GM21526 (cell line): ENCODE results near the gene IFI44L.

Experiments
- ATAC-seq: cut with Tn5 transposase; IDR thresholded peaks from one replicate; pipeline ENCODE4 v1.9.1; 2021; ENCODE audit warnings: moderate library complexity; ENCODE audit not compliant: unreplicated experiment, low FRiP score

Gene IFI44L

GRCh38 chr1:78619803-78620579 lies at the start of gene IFI44L:
TSS of gene IFI44L (plus strand) at chr1:78620448. CDS start at chr1:78627916, 7,468 bp downstream.
- ATAC-seq, result peak; percentile 36

GRCh38 chr1:78570539-78570938 lies 49.7 kb upstream of the IFI44L start:
- no peak for ATAC-seq

GRCh38 chr1:78577257-78578100 lies 42.8 kb upstream of the IFI44L start:
- ATAC-seq, result no peak

GRCh38 chr1:78586572-78586971 lies 33.7 kb upstream of the IFI44L start:
- ATAC-seq, result no peak

GRCh38 chr1:78587211-78587610 lies 33.0 kb upstream of the IFI44L start:
- ATAC-seq, result no peak

- no peak for ATAC-seq
Measured at GRCh38 chr1:78591971-78592370, 28.3 kb upstream of the IFI44L start.

- ATAC-seq, result no peak
Measured at GRCh38 chr1:78599294-78599693, 21.0 kb upstream of the IFI44L start.

GRCh38 chr1:78601068-78601467 lies 19.2 kb upstream of the IFI44L start:
- no peak for ATAC-seq

- no peak for ATAC-seq
Measured at GRCh38 chr1:78603206-78603605, 17.0 kb upstream of the IFI44L start.

GRCh38 chr1:78604643-78605042 lies 15.6 kb upstream of the IFI44L start:
- no peak for ATAC-seq

- no peak for ATAC-seq
Measured at GRCh38 chr1:78606274-78606673, 14.0 kb upstream of the IFI44L start.

GRCh38 chr1:78607334-78607927 lies 12.8 kb upstream of the IFI44L start:
- ATAC-seq, result no peak

- no peak for ATAC-seq
Measured at GRCh38 chr1:78607944-78608343, 12.3 kb upstream of the IFI44L start.

GRCh38 chr1:78617615-78618026 lies 2.6 kb upstream of the IFI44L start:
- ATAC-seq, result peak; percentile 71

GRCh38 chr1:78619032-78619431 lies 1.2 kb upstream of the IFI44L start:
- ATAC-seq, result no peak

- peak; percentile 1 for ATAC-seq
Measured at GRCh38 chr1:78619446-78619802, 824 bp upstream of the IFI44L start.

GRCh38 chr1:78620666-78621065 lies 418 bp downstream of the IFI44L start:
- no peak for ATAC-seq

- ATAC-seq, result no peak
Measured at GRCh38 chr1:78622548-78622947, 2.3 kb downstream of the IFI44L start.

- ATAC-seq, result no peak
Measured at GRCh38 chr1:78624035-78624434, 3.8 kb downstream of the IFI44L start.

- ATAC-seq, result no peak
Measured at GRCh38 chr1:78627321-78627720, 7.1 kb downstream of the IFI44L start.

- no peak for ATAC-seq
Measured at GRCh38 chr1:78630600-78630999, 10.4 kb downstream of the IFI44L start.
